ENCODE data around the gene IL17RB.

Gene IL17RB

GRCh38 chr3:53833700-53834099 lies 12.7 kb upstream of the IL17RB start:
- no peak for DNase-seq

DNA sequence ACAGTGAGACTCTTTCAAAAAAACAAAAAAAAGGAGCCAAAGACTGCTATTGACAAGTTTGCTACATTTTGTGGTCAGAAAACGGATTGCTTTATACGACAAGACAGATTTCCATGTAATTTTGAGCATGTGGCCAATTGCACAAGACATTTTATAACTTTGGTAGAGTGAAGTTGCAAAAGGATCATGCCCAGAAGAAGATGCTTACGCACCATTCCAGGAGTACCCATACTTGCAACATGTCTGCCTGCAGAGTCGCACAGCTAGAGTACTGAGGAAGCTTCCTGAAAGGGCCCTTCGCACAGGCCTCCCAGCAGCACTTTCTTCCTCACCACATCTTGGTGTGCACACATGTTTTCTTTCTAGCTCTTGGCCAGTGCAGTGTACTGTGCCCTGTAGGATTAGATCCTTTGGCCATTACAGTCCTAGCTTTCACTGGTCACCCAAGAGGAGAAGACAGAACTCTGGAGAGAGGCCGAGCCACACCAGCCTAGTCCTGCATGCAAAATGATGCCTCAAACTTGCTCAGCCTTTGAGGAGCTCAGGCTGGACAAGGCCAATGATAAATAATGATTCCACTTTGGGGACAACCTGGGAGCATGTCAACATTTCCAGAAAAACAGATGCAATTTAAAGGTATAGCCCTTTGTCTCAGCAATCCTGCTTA lies 11.8 kb upstream of the IL17RB start:
- DNase-seq, result no peak

- no peak for DNase-seq
Observed at GRCh38 chr3:53835257-53835656, 11.1 kb upstream of the IL17RB start.

DNA sequence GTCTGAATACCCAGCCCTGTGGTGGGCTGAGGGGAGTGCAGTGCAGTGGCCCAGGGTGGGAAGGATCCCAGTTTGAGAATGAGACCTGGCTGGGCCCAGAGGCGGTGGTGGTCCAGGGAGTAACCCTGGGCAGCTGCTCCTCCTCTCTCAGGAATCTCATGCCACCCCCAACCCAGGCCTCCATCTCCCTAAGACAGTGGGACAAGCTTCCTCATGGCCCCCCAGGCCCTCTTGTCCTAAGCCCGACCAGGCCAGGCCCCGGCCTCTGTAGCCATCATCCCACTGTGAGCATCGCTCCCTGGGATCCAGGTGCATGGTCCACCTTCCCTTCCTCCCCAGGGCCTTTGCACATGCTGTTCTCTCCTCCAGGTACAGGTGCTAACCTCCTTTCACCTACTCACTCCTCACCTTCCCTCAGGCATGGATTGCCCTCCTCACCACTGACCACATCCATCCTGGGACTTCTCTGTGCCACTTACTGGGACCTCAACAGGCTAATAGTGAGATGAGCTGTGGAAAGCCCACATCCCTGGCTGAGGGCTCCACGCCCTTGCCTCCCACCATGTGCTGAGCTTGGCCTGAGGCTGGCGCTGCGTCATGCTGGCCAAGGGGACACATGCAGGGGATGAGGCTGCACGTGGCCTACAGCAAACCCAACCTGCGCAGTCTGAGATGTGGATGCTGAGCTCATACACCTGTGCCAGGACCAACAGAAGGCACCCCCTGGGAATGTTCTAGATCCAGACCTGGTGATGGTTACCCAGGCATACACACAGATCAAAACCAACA lies 10.1 kb upstream of the IL17RB start:
- DNase-seq, result no peak

DNA sequence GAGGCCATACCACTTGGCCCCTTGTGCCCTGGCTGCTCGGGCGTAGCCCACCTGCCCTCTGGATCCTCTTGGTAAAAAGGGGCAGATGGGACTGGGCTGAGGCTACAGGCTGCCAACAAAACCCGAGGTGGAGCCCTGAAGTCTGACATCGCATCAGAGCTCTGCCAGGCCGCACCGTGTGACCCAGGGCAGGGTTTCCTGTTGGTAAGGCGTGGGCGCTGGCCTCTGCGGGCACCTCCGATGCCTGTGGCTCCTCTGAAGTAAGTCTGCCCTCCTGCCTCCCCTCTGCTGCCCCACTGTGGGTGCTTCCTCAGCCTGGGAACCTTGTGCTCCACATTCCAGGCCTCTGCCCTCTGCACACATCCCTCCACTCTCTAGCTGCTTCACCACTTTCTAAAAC lies 9.0 kb upstream of the IL17RB start:
- no peak for DNase-seq

DNA sequence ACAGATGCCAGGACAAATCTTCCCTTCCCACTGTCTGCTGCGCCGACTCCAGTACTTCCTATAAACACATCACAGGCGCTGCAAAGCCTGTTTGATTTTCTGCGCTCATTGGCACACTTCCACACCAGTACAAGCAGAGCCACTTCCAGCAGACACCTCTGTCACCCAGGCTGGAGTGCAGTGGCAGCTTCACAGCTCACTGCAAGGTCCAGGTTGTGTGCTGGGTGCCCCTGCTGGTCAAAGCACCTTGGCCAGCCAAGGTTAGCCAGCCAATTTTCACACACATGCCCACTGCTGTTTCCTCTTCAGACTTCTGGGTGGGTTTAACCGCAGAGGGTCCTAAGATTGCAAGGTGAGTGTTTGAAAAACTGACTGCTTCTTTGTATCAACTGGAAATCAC lies 5.1 kb upstream of the IL17RB start:
- no peak for DNase-seq

GRCh38 chr3:53842436-53843194 lies 3.8 kb upstream of the IL17RB start:
- DNase-seq, result no peak

GRCh38 chr3:53843195-53844177 lies 2.9 kb upstream of the IL17RB start:
- DNase-seq, result no peak

- no peak for DNase-seq
Observed at GRCh38 chr3:53844262-53845102, 1.9 kb upstream of the IL17RB start.

DNA sequence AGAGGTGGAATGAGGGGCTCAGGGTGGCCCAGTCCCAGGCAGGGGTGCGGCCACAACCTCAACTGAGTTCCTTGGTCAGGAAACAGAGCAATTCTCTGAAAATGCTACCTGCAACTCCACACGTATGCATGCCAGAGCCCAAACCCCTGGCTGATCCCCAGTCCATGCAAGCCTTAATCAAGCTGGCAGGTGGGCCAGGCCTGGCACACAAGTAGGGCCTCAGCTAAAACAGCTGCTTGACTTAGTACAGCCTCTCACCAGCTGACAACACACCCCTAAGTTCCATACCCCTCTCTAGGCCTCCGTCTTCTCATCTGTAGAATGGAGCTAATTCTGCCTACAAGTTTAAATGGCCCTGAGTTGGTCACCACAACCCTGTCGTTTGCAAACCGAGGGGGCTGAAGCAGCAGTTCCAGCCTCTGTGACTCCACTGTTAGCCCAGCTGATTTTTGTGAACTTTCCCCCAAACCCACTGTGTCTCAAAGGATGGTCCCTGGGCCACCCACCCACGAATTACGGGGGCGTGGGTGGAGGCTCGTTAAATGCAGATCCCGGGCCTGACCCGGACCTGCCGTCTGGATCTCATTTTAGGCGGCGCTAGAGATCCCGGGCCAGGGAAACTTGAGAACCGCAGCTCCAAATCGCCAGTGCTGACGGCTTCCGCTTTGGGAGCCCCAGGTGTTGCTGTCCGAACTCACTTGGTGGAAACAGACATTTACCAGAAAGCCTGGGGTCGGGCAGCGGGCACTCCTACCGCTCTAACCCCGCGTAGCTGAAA lies 1.1 kb upstream of the IL17RB start:
- no peak for DNase-seq

GRCh38 chr3:53845881-53846133 lies 561 bp upstream of the IL17RB start:
- no peak for DNase-seq

DNA sequence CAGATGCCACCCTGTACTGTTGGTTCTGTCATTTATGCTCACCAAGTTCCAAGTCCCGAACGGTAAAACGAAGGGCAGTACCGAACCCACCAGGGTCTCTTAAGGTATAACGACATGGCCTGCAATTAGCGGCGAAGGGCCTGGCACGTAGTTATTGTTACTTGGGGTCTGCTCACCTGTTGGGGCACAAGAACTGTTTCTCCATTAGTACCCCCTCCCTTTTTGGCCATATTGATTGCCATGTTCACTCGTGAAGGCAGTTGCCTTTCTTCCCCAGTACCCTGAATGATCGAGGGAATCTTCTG lies 435 bp downstream of the IL17RB start:
- no peak for DNase-seq

GRCh38 chr3:53849916-53850315 lies 3.5 kb downstream of the IL17RB start:
- DNase-seq, result no peak

DNA sequence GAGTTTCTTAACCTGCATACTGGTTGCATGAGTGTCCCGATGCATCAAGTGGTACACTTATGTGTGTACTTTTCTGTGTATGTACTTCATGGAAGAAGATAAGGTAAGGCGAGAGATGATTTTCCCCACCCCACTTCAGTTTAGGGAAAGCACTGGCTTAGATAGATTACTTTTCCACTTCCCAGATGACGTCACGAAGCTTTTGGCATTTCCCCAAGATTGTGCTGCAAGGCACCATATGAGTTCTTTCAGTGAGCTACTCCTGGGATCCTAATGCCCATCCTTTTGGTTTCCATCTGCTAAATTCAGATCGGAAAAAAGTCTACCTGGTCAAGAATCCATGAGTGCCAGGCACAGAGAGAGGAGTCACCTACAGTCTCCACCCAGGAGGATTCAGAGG lies 4.5 kb downstream of the IL17RB start:
- DNase-seq, result no peak

DNA sequence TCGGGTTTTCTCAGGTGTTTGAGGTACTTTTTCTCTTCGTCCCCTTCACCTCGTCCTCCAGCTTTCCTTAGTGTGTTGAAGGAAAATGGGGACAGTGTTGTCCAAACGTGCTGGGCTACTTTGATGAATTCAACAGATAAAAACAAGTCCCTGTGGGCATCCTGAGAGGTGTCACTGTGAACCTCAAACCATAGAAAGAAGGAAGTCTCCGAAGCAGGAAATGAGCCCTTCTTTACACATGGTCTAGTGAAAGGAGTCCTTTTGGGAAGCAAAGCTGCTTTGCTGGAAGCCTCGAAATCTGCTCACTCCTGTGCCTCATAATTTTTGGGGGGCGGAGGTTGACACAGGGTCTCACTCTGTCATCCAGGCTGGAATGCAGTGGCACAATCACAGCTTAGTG lies 10.6 kb downstream of the IL17RB start:
- no peak for DNase-seq

DNA sequence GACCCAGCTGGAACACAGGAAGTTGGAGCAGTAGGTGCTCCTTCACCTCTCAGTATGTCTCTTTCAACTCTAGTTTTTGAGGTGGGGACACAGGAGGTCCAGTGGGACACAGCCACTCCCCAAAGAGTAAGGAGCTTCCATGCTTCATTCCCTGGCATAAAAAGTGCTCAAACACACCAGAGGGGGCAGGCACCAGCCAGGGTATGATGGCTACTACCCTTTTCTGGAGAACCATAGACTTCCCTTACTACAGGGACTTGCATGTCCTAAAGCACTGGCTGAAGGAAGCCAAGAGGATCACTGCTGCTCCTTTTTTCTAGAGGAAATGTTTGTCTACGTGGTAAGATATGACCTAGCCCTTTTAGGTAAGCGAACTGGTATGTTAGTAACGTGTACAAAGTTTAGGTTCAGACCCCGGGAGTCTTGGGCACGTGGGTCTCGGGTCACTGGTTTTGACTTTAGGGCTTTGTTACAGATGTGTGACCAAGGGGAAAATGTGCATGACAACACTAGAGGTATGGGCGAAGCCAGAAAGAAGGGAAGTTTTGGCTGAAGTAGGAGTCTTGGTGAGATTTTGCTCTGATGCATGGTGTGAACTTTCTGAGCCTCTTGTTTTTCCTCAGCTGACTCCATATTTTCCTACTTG lies 11.9 kb downstream of the IL17RB start:
- no peak for DNase-seq

DNA sequence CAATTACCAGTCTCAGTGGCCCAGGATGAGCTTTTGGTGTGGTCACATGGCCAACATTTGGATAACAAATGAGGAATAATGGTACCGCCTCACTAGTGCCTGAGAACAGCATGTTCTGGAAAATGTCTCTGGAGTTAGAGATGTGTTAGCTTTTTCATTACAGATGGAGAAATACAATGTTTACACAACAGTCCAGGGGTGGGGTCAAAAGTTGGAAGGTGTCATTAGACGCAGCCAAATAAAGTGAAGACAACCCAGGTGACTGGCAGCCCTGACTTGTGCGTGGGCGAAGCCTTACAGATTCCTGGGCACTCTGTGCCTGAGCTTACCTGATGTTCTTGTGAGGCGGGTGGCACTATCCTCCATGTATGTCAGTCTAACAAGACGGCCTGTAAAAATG lies 12.8 kb downstream of the IL17RB start:
- no peak for DNase-seq

DNA sequence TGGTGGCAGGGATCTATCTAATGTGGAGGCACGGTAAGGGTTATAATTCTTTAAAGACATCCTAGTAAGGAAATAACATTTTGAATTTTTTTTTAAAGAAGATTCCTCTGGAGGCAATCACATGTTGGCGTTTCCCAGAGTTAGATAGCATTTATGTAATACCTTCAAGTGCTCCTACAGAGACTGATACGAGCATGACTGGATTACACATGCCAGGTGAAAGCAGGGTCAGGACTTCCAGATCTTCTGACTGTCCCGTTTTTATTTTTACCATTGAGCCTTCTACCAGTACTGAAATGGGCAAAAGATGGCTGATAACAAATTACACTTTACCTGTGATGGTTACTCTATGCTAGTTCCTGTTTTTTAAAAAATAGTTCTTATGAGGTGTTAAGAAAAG lies 13.8 kb downstream of the IL17RB start:
- no peak for DNase-seq

DNA sequence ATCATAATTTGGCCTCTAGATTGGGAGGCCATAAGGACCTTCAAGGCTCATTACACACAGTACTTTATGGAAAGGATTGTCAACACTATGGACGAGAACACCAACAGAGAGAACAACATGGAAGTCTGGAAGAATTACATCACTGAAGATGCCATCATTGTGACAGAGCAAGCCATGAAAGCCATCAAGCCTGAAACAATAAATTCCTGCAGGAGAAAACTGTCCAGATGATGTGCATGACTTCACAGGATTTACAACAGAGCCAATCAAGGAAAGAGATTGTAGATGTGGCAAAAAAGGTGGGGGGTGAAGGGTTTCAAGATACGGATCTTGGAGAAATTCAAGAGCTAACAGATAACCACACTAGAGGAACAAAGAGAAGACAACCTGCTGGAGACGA lies 15.9 kb downstream of the IL17RB start:
- DNase-seq, result no peak

GRCh38 chr3:53863145-53863544 lies 16.8 kb downstream of the IL17RB start:
- no peak for DNase-seq
